Measurements from ENCODE around the gene SCML1. TPM values are rescaled to one million over a fixed set of nuclear protein-coding genes. Genes with fewer than 3 reads are reported as not detected.

The SCML1 gene
- total RNA-seq, 1 donor from 2014 or later = 29.7 TPM

GRCh38 chrX:17750436-17750835, 13.1 kb downstream of the SCML1 start:
- DNase-seq (ENCODE audit: low spot score) = no peak
- Mint-ChIP-seq H3K27me3 (ENCODE audit: unreplicated experiment) (no peaks in the 10 kb centered on the region), H3K4me3 (ENCODE audit: unreplicated experiment) (no peak overlapping the region), H3K36me3 (ENCODE audit: low read depth, unreplicated experiment) (peaks cover 12% of the 10 kb centered on the region), H3K9me3 (ENCODE audit: unreplicated experiment) (no peaks in the 10 kb centered on the region), H3K4me1 (ENCODE audit: unreplicated experiment) (peaks cover 8% of the 10 kb centered on the region), H3K27ac (ENCODE audit: unreplicated experiment) (no peak overlapping the region)
- no peak for TF ChIP-seq CTCF (IDR thresholded peaks at IDR 0.05; ENCODE audit: unreplicated experiment)

- Mint-ChIP-seq H3K4me3 (ENCODE audit: unreplicated experiment) (no peak overlapping the region), H3K36me3 (ENCODE audit: low read depth, unreplicated experiment) (no peaks in the 10 kb centered on the region), H3K4me1 (ENCODE audit: unreplicated experiment) (no peaks in the 10 kb centered on the region), H3K27ac (ENCODE audit: unreplicated experiment) (no peak overlapping the region), H3K27me3 (ENCODE audit: unreplicated experiment) (no peaks in the 10 kb centered on the region), H3K9me3 (ENCODE audit: unreplicated experiment) (no peaks in the 10 kb centered on the region)
- no peak for DNase-seq (ENCODE audit: low spot score)
- TF ChIP-seq CTCF (IDR thresholded peaks at IDR 0.05; ENCODE audit: unreplicated experiment) = no peak
These were observed 21.1 kb downstream of the SCML1 start for GRCh38 chrX:17758382-17758781.

- Mint-ChIP-seq H3K36me3 (ENCODE audit: low read depth, unreplicated experiment) (no peaks in the 10 kb centered on the region), H3K9me3 (ENCODE audit: unreplicated experiment) (no peaks in the 10 kb centered on the region), H3K27ac (ENCODE audit: unreplicated experiment) (no peak overlapping the region), H3K4me1 (ENCODE audit: unreplicated experiment) (no peaks in the 10 kb centered on the region), H3K4me3 (ENCODE audit: unreplicated experiment) (no peak overlapping the region), H3K27me3 (ENCODE audit: unreplicated experiment) (no peaks in the 10 kb centered on the region)
- TF ChIP-seq CTCF (IDR thresholded peaks at IDR 0.05; ENCODE audit: unreplicated experiment) = no peak
- no peak for DNase-seq (ENCODE audit: low spot score)
These were observed 22.7 kb downstream of the SCML1 start for GRCh38 chrX:17759990-17760389.

GRCh38 chrX:17767734-17768133, 30.4 kb downstream of the SCML1 start:
- Mint-ChIP-seq H3K4me3 (ENCODE audit: unreplicated experiment) (no peak overlapping the region), H3K4me1 (ENCODE audit: unreplicated experiment) (no peaks in the 10 kb centered on the region), H3K27ac (ENCODE audit: unreplicated experiment) (no peak overlapping the region), H3K27me3 (ENCODE audit: unreplicated experiment) (no peaks in the 10 kb centered on the region), H3K9me3 (ENCODE audit: unreplicated experiment) (no peaks in the 10 kb centered on the region), H3K36me3 (ENCODE audit: low read depth, unreplicated experiment) (no peaks in the 10 kb centered on the region)
- no peak for TF ChIP-seq CTCF (IDR thresholded peaks at IDR 0.05; ENCODE audit: unreplicated experiment)
- DNase-seq (ENCODE audit: low spot score) = no peak

GRCh38 chrX:17768997-17769396, 31.7 kb downstream of the SCML1 start:
- no peaks in the 10 kb centered on the region for H3K27me3 Mint-ChIP-seq (ENCODE audit: unreplicated experiment)
- no peaks in the 10 kb centered on the region for H3K4me1 Mint-ChIP-seq (ENCODE audit: unreplicated experiment)
- H3K4me3 Mint-ChIP-seq (ENCODE audit: unreplicated experiment) = no peak overlapping the region
- no peak overlapping the region for H3K27ac Mint-ChIP-seq (ENCODE audit: unreplicated experiment)
- no peaks in the 10 kb centered on the region for H3K36me3 Mint-ChIP-seq (ENCODE audit: low read depth, unreplicated experiment)
- no peak for TF ChIP-seq CTCF (IDR thresholded peaks at IDR 0.05; ENCODE audit: unreplicated experiment)
- no peak for DNase-seq (ENCODE audit: low spot score)
- no peaks in the 10 kb centered on the region for H3K9me3 Mint-ChIP-seq (ENCODE audit: unreplicated experiment)
